PC-3 (cell line): ENCODE measurements around the gene TBC1D32.
A peak's percentile ranks its signal among the peaks of the same experiment; 100 is the strongest.

ENCODE experiments used
- EZH2 ChIP-seq: fragments of 300-600 bp; sonication (generic); IDR thresholded peaks from one replicate; pipeline ENCODE4 v1.6.1; 2017; ENCODE audit warnings: antibody characterized with exemption, mild to moderate bottlenecking, low read length; ENCODE audit not compliant: unreplicated experiment
- EZH2phosphoT487 ChIP-seq: fragments of 300-600 bp; sonication (generic); IDR thresholded peaks from 2 replicates; pipeline ENCODE4 v1.6.1; 2018; ENCODE audit warnings: mild to moderate bottlenecking, antibody characterized with exemption, low read length, borderline replicate concordance
- TF ChIP-seq, protein P1 (sequence below): fragments of 300-600 bp; sonication (generic); conservative IDR thresholded peaks from 2 replicates; pipeline ENCODE4 v1.5.1; 2017; ENCODE audit warnings: antibody characterized with exemption, low read depth, mild to moderate bottlenecking, low read length

DNA sequence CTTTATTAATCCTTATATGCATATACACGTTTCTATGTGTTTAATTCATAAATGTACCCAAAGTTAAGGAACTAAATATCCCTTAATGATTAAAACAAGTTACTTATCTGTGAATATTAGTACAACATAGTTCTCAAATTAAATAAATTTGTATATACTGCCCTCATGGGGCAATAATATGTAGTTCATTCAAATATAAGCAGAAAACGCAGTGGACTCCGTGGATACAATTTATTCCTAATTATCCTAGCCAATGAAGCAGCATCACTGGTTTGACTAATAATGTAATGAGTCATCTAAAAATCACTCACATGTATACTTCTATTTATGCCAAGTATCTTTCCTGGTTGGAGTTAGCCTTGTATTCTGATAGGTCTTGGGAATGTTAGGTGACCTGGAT lies 111.6 kb downstream of the TBC1D32 start:
- TF ChIP-seq, protein P1, sequence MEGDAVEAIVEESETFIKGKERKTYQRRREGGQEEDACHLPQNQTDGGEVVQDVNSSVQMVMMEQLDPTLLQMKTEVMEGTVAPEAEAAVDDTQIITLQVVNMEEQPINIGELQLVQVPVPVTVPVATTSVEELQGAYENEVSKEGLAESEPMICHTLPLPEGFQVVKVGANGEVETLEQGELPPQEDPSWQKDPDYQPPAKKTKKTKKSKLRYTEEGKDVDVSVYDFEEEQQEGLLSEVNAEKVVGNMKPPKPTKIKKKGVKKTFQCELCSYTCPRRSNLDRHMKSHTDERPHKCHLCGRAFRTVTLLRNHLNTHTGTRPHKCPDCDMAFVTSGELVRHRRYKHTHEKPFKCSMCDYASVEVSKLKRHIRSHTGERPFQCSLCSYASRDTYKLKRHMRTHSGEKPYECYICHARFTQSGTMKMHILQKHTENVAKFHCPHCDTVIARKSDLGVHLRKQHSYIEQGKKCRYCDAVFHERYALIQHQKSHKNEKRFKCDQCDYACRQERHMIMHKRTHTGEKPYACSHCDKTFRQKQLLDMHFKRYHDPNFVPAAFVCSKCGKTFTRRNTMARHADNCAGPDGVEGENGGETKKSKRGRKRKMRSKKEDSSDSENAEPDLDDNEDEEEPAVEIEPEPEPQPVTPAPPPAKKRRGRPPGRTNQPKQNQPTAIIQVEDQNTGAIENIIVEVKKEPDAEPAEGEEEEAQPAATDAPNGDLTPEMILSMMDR = peak; percentile 52
- TF ChIP-seq EZH2 (no peak), EZH2phosphoT487 (no peak)
